Right lung (tissue), 5 donors: ENCODE results near the gene CREB3L1. TPM values are rescaled to one million over a fixed set of nuclear protein-coding genes. Genes with fewer than 3 reads are reported as not detected.

Experiments used
- DNase-seq, 2 donors: peaks; one replicate each; pipeline ENCODE4 v3.0.0-alpha.2; 2013
- polyA plus RNA-seq, 5 donors: library from polyadenylated mRNA; unstranded; fragments of 120-200 nt; gene quantifications; one replicate each; pipeline versions ENCODE4 v1.2.1 to v1.2.3, GENCODE V29; 2013; ENCODE audit warnings: inconsistent platforms in 1 of 5, low replicate concordance in 1 of 5; ENCODE audit not compliant: insufficient read length in 5 of 5, insufficient read depth in 1 of 5

The CREB3L1 gene
- polyA plus RNA-seq, 5 donors: 14.1 to 32.1 (median 21.2) TPM

DNA sequence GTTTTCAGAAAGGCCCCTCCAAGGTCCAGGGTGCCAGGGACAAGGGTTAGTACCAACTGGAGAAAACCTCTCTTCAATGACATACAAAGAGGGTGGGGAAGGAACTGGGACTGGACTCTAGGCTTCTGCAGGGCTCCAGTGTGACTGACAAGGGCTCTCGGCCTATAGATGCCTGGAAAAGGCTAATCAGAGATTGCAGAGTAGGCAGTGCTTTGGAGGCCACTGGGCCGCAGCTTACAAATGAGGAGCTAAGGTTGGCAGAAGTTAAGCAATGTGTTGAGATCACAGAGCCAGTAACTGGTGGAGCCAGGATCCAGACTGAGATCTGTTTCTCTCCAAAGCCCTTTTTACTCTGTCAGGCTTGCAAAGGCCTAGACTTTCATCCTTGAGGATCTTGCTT is 62.4 kb downstream of the CREB3L1 start:
- no peak for DNase-seq

- no peak for DNase-seq
Measured at GRCh38 chr11:46341454-46341853, 64.0 kb downstream of the CREB3L1 start.

GRCh38 chr11:46342239-46342638 is 64.8 kb downstream of the CREB3L1 start:
- peak in 1 of 2 donors; percentile 52 for DNase-seq

DNA sequence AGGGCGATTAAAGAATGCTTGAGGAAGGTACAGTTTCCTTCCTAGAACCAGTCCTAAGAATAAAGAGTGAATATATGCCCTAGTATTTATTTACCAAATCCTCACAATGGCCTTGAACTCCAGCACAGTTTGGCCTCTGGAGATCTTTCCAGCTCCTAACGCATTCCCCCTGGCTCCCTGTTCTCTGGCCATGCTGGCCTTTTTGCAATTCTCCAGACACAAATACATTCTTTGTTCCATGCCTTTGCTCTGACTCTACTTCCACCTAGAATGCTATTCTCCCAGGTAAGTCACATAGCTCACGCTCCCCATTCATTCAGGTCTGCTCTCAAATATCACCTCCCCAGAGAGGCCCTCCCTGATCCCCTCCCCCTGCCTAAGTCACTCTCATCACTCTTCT is 66.1 kb downstream of the CREB3L1 start:
- DNase-seq: no peak

DNA sequence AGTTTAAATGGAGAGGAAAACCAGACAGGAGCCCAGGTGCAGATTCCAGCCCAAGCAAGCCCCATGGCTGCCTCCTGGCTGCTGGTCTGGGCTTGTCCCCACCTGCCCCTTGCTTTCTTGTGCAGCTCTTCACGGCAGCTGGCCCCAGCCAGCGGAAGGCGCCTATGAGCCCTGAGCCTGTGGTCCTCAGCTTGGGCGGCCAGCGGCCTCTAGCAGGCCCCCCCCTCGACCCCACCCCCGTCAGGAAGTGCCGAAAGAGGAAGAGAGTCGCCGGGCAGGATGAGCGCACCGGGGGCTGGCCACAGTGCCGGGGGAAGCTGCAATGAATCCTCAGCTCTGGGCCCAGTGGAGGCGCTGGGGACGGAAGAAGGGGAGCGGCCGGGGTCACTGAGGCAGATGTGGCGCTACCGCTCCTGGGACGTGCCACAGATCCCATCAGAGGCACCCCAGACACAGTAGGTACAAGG is 67.7 kb downstream of the CREB3L1 start:
- no peak for DNase-seq

GRCh38 chr11:46345881-46346484 is 68.5 kb downstream of the CREB3L1 start:
- DNase-seq: no peak

- DNase-seq: peak; percentile 81 to 86
Measured at GRCh38 chr11:46346886-46347636, 69.6 kb downstream of the CREB3L1 start, which contains the start of gene DGKZ. TSS of gene DGKZ (plus strand) at chr11:46347463. CDS start at chr11:46347660, 197 bp downstream.

DNA sequence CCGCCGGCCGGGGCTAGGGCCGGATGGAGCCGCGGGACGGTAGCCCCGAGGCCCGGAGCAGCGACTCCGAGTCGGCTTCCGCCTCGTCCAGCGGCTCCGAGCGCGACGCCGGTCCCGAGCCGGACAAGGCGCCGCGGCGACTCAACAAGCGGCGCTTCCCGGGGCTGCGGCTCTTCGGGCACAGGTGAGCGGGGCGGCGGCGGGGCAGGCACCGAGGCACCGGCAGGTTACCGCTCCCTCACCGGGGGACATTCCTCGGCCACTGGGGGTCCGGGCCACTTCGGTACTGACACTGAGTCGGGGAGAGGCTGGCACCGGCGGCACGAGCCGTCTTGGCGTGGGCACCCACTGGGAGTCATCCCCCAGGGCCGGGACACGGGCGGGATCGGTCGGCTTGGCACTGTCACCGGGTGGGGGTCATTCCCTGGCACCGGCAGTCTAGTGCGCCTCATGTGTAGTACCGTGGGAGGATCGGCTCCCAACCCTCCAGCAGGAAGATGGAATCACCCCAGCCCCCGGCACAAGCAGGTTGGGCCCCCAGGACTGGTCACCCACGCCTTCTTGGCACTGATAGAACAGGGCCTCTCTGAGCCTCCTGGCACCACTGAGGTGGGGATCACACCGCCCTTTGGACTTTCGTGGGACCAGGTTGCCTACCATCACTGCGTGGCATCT is 70.3 kb downstream of the CREB3L1 start:
- DNase-seq: no peak

DNA sequence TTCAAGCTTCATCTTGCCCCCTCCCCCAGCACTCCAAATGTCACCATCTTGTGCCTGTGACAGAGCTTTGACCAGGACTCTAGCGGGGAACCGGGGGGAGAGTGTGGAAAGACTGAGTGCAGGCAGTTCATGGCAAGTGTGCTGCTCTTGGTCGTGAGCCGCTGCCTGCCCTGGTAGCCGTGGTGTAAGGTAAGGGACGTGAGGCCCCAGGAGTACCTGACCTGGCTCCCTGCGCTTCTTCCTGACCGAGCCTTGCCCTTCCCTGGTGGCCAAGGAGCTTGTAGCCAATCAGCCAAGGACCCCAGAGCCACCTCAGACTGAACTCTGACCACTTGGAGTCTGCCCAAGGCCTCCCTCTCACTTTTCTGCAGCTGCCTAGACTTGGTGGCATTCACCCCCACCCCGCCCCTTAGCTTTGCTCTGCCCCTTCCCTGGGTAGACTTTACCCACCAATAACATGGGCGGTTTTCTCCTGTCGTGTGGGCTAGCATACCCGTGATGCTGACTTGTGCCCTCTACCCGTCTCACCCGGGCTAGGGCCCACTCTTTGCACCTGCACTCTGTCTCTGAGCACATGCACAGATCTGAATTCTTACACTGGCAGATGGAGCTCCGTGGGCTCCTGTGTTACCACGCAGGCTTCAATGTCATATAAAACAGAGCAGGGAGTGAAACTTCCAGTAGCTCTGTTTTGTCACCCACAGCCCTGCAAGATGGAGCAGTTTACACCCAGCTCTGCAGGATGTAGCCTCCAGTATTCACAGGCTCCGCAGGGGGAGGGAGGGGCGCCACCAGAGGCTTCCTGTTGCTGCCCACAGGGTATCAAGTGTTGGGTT is 71.3 kb downstream of the CREB3L1 start:
- DNase-seq: no peak

DNA sequence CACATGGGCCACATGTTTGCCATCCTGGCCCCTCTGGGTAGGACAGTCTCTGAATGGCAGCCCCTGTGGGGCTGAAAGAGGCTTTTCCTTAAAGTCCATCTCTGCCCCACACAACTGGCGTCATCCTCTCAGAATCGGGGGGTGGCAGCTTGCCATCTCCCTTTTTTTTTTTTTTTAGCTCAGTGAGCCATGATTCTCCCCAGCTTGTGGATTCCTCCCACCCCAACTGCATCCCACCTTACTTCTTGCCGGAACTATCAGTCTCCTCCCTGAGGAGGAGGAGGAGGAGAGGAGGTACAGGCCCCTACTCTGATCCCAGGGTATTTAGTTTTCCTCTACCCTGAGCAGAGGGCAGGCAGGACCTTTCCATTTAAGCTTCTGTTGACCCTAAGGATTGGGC is 73.2 kb downstream of the CREB3L1 start:
- no peak for DNase-seq

DNA sequence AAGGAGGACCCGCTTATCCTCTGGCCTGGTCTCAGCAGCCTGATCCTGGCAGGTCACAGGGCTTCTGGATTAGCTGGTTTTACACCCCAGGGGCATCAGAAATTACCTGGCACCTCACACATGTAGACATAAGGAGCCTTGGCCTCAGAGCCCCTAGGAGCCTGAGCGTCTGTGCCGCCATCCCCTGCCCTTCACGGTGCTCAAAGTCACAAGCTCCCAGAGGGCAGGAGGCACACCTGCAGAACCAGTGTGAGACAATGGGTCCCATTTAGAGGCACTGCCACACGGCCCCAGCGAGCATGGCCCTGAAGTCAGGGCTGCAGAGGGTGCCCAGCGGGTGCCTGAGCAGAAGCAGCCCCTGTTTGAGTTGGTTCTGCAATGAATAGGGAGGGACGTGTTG is 73.7 kb downstream of the CREB3L1 start:
- DNase-seq: no peak

DNA sequence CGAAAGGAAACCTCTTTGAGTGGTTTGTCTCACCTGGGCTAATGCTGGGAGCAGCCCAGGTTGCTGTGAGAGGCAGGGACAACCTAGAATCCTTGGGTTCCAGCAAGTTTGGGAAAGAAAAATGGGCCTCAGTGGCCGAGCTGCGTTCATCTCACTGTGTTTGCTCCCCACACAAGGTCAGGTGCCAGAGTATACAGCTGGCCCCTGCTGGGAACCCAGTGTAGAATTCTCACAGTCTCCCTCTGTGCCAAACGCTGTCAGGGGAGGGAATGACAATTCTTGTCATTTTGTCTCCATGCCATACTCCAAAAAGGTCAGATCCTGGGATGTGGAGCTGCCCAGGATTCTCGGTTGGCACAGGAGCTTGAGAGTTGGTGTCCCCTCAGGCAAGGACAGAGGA is 74.1 kb downstream of the CREB3L1 start:
- no peak for DNase-seq

DNA sequence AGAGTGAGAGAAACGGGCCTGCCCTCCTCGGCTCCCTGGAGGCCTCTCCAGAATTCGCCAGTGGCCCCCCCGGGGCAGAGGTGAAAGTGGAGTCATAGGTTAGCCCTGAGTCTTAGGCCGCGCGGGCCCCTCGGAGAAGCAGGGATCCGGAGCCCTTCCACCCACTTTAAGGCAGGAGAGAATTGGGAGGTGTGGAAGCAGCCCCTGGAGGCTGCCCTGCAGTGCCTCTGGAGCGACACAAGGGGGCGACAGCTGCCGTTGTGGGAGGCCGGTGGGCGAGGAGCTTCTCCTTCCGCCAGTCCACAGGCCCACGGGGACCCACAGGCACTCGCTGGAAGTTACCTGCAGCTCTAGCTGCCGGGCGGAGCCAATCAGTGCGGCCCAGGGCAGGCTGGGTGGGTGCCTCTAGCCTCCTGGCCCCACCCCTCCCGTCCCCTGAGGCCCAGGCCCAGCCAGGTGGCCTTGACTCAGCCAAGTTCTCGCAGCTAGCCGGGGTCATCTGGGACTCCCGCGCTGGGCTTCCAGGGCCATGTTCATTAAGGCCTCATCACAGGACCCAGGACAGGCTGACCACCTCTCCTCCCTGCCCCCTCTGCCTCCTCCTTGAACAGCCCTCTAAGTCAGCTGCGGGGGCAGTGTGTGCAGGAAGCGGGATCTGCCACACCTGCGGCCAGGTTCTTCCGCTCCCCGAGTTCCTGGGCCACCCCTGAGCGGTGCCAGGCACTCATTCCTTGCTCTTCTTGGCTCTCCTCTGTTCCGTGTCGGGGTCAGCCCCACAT is 74.8 kb downstream of the CREB3L1 start:
- no peak for DNase-seq

DNA sequence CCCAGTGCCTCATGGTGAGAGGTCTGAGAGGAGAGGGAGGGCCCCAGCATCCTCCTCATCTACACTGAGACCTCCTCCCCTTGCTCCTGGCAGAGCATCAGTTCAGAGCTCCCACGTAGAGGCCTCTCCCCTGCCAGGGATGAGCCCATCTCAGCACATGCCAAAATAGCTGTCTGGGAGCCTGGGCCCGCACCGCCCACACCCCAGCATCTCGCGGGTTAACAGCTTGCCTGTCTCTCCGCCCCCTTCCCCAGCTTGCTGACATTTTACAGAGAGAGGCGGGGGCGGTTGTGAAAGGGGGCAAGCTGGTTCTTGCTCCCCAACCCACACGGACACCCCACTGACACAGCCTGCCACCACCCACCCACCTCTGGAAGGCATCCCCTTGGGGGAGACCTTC is 76.2 kb downstream of the CREB3L1 start:
- no peak for DNase-seq

- no peak for DNase-seq
Measured at GRCh38 chr11:46356924-46357482, 79.5 kb downstream of the CREB3L1 start.

DNA sequence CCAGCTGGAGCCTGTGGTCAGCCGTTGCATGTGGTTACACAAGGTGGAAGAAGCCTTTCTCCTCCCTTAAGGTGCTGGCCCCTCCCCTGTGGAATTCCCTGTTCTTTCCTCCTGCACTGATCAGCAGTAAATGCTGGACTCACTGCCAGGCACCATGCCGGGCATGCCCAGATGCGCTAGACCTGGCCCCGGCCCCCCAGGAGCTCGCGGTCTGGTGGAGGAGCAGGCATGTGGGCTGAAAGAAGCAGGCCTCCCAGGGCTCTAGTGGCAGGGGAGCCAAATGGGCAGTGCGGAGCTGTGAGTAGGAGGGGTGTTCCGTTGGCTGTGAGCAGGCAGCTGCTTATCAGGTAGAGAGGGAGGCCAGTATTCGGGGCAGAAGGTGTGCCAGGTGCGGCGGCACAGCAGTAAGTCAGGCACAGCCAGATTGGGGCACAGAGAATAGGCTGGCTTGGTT is 80.0 kb downstream of the CREB3L1 start:
- no peak for DNase-seq

- no peak for DNase-seq
Measured at GRCh38 chr11:46359953-46360352, 82.5 kb downstream of the CREB3L1 start.

DNA sequence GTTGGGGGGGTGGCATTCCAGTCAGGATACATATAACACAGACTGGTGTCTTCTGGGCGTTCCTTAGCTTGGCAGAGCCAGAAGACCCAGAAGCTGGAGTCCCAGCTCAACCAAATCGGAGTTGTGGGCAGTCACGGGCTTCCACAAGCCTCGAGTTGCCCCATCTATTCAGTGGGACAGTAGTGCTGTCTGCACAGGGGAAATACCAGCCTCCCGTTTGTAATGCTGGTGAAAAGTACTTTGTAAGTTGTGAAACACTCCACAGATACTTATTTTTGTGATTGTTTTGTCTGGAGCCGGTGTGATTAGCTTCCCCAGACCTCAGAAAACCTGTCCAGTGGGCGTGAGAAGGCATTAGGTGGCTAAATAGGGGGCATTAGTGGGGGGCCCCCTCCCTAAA is 83.4 kb downstream of the CREB3L1 start:
- DNase-seq: no peak

DNA sequence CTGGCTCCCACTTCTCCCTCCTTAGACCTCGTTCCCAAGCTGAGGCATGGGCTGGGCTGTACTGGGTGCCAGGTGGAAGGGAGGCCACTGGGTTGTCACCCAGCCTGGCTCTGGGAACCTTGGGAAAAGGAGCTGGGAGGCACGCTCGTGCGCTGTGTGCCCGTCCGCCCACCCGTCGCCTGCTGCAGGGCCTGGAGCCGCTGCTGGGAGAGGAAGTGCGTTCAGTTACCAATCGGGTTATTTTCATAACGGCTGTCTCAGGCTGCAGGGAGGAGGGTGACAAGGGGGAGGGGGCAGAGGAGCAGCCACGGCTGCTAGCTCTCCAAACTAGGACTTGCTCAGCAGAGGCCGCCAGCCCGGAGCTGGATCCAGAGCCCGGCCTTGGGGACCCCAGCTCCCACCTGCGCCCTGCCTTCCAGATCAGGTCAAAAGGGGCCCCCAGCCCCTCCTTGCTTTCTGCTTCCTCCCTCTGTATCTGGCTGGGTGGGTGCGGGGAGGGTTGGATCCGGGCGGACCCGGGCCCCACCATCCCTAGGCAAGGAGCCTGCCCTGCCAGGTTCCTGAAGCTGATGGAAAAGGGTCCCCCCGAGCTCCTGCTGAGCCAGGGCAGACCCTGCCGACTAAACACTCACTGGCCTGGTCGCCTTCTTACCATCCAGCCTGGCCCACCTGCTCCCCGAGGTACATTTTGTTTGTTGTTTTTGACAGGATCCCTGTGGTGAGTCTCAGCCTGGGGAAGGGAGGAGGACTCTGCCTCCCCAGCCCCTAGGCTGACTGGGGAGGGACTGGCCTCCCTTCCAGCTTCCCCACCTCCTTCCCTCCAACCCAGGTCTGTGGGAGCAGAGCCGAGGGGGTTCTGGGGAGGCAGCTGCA is 84.1 kb downstream of the CREB3L1 start:
- DNase-seq: peak; percentile 66 to 75
